Neural crest cell (in vitro differentiated cells): ENCODE results near the gene DHRS12. TPM values are rescaled to one million over a fixed set of nuclear protein-coding genes. Genes with fewer than 3 reads are reported as not detected.

Source experiments
- DNase-seq: peaks from one replicate; pipeline ENCODE4 v3.0.0; 2021; ENCODE audit warnings: low read depth, mixed read lengths, low spot score
- H3K27ac Mint-ChIP-seq: one replicate; pipeline ENCODE4 v1.8.0; 2021; ENCODE audit warnings: mild to moderate bottlenecking, mixed read lengths; ENCODE audit not compliant: unreplicated experiment
- H3K27me3 Mint-ChIP-seq: 2 replicates; pipeline ENCODE4 v1.8.0; 2021; ENCODE audit warnings: low read depth, mild to moderate bottlenecking, mixed read lengths
- H3K36me3 Mint-ChIP-seq: 2 replicates; pipeline ENCODE4 v1.8.0; 2021; ENCODE audit warnings: low read depth, mild to moderate bottlenecking, mixed read lengths
- H3K4me1 Mint-ChIP-seq: 2 replicates; pipeline ENCODE4 v1.8.0; 2021; ENCODE audit warnings: mixed read lengths
- H3K4me3 Mint-ChIP-seq: one replicate; pipeline ENCODE4 v1.8.0; 2021; ENCODE audit warnings: mild to moderate bottlenecking, mixed read lengths
- H3K9me3 Mint-ChIP-seq: 2 replicates; pipeline ENCODE4 v1.8.0; 2021; ENCODE audit warnings: mixed read lengths
- total RNA-seq: library from RNA; stranded (reverse); gene quantifications from 2 replicates; pipeline ENCODE4 v1.2.1, GENCODE V29; 2021
- TF ChIP-seq, protein P1 (sequence below): fragments of 200-600 bp; sonication (generic); conservative IDR thresholded peaks from 2 replicates; pipeline ENCODE4 v1.5.0; 2021; ENCODE audit warnings: antibody characterized with exemption, mild to moderate bottlenecking

Gene DHRS12
- total RNA-seq, 1 donor from 2014 or later = 9.3 TPM

GRCh38 chr13:51818276-51818675, 14.3 kb upstream of the DHRS12 start:
- TF ChIP-seq, protein P1, sequence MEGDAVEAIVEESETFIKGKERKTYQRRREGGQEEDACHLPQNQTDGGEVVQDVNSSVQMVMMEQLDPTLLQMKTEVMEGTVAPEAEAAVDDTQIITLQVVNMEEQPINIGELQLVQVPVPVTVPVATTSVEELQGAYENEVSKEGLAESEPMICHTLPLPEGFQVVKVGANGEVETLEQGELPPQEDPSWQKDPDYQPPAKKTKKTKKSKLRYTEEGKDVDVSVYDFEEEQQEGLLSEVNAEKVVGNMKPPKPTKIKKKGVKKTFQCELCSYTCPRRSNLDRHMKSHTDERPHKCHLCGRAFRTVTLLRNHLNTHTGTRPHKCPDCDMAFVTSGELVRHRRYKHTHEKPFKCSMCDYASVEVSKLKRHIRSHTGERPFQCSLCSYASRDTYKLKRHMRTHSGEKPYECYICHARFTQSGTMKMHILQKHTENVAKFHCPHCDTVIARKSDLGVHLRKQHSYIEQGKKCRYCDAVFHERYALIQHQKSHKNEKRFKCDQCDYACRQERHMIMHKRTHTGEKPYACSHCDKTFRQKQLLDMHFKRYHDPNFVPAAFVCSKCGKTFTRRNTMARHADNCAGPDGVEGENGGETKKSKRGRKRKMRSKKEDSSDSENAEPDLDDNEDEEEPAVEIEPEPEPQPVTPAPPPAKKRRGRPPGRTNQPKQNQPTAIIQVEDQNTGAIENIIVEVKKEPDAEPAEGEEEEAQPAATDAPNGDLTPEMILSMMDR = no peak
- Mint-ChIP-seq H3K27me3 (peaks cover 9% of the 10 kb centered on the region), H3K27ac (no peak overlapping the region), H3K4me1 (peaks cover 6% of the 10 kb centered on the region), H3K36me3 (no peaks in the 10 kb centered on the region), H3K9me3 (no peaks in the 10 kb centered on the region), H3K4me3 (no peak overlapping the region)
- DNase-seq = no peak

DNA sequence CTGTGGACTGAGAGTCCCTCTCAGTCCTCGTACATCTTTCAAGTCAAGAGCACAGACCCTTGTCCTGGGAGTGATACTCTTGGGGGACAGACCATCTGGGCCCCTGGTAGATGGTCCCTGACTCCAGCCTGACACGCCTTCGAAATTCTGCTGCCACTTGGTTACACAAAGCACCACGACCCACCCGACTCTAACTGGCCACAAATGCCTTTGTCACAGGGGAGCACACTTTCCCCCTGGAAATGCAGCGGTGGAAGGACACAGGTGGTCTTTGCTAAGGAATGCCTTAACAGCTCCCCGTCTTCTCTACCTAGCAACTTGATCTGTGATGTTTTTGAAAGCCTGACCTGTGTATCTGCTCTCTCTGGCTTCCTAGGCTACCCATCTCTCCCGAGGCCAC, 13.8 kb upstream of the DHRS12 start:
- no peaks in the 10 kb centered on the region for H3K9me3 Mint-ChIP-seq
- H3K27me3 Mint-ChIP-seq = peaks cover 9% of the 10 kb centered on the region
- H3K27ac Mint-ChIP-seq = no peak overlapping the region
- TF ChIP-seq, protein P1 = no peak
- no peak overlapping the region for H3K4me3 Mint-ChIP-seq
- no peaks in the 10 kb centered on the region for H3K36me3 Mint-ChIP-seq
- no peak for DNase-seq
- H3K4me1 Mint-ChIP-seq = peaks cover 6% of the 10 kb centered on the region

- Mint-ChIP-seq H3K27me3 (peaks cover 9% of the 10 kb centered on the region), H3K27ac (no peak overlapping the region), H3K4me3 (no peak overlapping the region), H3K36me3 (no peaks in the 10 kb centered on the region), H3K9me3 (no peaks in the 10 kb centered on the region), H3K4me1 (peaks cover 6% of the 10 kb centered on the region)
- no peak for DNase-seq
- TF ChIP-seq, protein P1 = no peak
These were observed 12.8 kb upstream of the DHRS12 start for GRCh38 chr13:51816604-51817249.

DNA sequence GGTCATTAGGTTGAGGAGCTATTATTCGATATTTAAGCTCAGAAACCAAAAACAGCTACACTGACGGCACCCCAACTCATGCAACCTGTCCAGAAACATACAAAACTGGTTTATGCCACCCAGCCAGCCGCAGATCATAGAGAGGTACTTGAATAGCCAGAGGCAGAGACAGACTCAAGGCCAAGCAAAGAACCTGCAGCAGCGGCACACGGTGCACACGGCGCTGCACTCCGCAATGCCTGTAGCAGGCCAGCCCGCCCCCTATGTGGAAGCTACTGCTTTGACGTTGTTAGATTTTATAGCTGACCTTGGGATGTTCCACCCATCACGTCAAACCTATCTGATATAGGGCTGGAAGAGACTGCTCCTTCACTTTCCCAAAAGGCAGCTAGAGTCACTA, 11.9 kb upstream of the DHRS12 start:
- Mint-ChIP-seq H3K27me3 (peaks cover 9% of the 10 kb centered on the region), H3K36me3 (no peaks in the 10 kb centered on the region), H3K4me3 (no peak overlapping the region), H3K27ac (no peak overlapping the region), H3K9me3 (no peaks in the 10 kb centered on the region), H3K4me1 (peaks cover 6% of the 10 kb centered on the region)
- TF ChIP-seq, protein P1 = no peak
- no peak for DNase-seq

DNA sequence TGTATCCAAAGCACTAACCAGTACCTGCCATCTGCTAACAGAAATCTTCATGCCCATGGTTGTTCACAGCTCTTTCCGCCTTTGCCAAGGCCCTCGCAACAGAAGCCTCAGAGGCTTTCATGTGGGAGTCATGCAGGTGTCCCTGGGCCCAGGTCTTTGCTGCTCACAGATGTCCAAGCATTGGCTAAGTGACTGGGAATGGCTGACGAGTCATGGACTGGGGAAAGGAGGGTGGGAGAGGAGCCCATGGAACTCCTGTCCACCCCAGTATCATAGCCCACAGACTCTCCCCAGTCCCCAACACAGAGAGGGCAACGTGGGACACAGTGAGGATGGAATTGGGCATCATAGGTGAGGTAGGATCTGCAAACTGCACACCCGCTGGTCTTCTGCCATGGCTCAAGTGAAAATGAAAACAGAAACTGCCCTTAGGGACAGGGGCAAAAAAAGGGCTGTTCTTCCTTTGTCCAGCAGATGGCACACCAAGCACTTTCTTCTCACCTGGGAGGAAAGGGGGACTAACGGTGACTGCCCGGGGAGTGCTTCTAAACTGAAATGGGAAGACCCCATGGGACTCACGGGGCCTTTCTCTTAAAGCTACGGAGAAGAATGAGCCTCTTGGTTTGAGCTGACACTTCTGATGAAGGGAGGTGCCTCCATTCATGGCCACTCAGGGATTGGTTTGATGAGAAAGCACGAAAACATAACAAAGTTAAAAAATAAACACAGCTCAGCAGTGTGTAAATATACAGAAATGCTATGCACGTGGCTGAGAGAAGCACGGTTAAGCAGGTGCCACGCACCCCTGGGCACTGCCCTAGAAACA, 11.1 kb upstream of the DHRS12 start:
- Mint-ChIP-seq H3K36me3 (no peaks in the 10 kb centered on the region), H3K4me3 (no peak overlapping the region), H3K27ac (no peak overlapping the region), H3K27me3 (peaks cover 9% of the 10 kb centered on the region), H3K9me3 (no peaks in the 10 kb centered on the region), H3K4me1 (peaks cover 6% of the 10 kb centered on the region)
- TF ChIP-seq, protein P1 = peak; percentile 83
- DNase-seq = peak; percentile 67
